Brain pericyte (primary cell): Measurements from ENCODE around the gene NPR2.

Experiments used
- DNase-seq: peaks from one replicate; pipeline ENCODE4 v3.0.0-alpha.2; 2012; ENCODE audit warnings: low read depth, low spot score

NPR2 gene

DNA sequence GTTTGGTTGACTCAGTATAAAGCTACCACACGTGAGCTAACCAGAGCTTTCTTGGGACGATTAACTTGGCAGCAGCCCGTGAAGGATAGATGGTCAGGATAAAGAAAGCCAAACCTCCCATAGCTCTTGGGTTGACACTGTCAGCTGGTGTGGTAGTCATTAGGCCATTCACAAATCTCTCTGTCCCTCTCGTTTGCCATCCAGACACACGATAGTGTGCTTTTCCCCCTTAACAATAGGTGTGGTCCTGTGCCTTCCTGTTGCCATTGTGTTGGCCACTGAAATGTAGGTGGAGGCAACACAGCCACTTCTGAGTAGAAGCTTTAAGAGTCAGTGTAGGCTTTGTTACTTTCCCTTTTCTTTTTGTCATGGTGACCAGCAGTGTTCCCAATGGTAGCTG is 67.1 kb downstream of the NPR2 start:
- DNase-seq = no peak
